MM.1S (cell line): Measurements from ENCODE around the gene TRIM74.
"Not testable (repeated sequence)": the region's sequence is repeated elsewhere in the genome, so short reads cannot be mapped to it uniquely, and the experiment has no call there.

ENCODE experiments used
- EZH2 ChIP-seq: fragments of 300-600 bp; sonication (generic); optimal IDR thresholded peaks from 2 replicates; pipeline ENCODE3; 2017; ENCODE audit warnings: low read depth, mild to moderate bottlenecking, antibody characterized with exemption, low read length, mixed read lengths
- EZH2phosphoT487 ChIP-seq: fragments of 300-600 bp; sonication (generic); IDR thresholded peaks from 2 replicates; pipeline ENCODE4 v1.6.1; 2018; ENCODE audit warnings: antibody characterized with exemption, low read length
- TF ChIP-seq, protein P1 (sequence below): fragments of 300-600 bp; sonication (generic); IDR thresholded peaks from 2 replicates; pipeline ENCODE4 v1.5.1; 2016; ENCODE audit warnings: antibody characterized with exemption, low read length, mixed read lengths

DNA sequence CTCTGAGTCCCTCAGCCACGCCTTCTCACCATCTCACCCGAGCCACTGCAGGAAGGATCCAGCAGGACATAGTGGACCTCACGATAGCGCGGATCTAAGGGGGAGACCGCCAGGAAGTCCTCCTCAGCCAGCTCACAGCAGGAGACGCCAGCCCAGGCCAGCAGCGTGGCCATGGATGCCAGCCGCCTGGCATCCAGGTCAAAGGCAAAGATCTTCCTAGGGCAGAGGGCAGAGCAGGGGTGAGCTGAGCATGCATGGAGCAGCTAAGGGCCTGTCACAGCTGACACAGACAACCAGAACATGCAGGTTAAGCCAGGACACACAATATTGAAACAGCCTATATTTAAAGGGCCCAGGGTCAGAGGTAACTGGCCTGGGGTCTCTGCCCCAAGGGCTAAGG, 20.0 kb downstream of the TRIM74 start:
- TF ChIP-seq EZH2, EZH2phosphoT487: not testable (repeated sequence)
- TF ChIP-seq, protein P1, sequence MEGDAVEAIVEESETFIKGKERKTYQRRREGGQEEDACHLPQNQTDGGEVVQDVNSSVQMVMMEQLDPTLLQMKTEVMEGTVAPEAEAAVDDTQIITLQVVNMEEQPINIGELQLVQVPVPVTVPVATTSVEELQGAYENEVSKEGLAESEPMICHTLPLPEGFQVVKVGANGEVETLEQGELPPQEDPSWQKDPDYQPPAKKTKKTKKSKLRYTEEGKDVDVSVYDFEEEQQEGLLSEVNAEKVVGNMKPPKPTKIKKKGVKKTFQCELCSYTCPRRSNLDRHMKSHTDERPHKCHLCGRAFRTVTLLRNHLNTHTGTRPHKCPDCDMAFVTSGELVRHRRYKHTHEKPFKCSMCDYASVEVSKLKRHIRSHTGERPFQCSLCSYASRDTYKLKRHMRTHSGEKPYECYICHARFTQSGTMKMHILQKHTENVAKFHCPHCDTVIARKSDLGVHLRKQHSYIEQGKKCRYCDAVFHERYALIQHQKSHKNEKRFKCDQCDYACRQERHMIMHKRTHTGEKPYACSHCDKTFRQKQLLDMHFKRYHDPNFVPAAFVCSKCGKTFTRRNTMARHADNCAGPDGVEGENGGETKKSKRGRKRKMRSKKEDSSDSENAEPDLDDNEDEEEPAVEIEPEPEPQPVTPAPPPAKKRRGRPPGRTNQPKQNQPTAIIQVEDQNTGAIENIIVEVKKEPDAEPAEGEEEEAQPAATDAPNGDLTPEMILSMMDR: not testable (repeated sequence)
